Measurements from ENCODE around the gene SIX3.

- no peak for TF ChIP-seq CTCF (conservative IDR thresholded peaks at IDR 0.05; ENCODE audit: low read depth in 2 of 2)
- TF ChIP-seq ZNF331 (CRISPR knock-in tag; IDR thresholded peaks at IDR 0.05; ENCODE audit: low read depth): no peak
- TF ChIP-seq POLR2AphosphoS5 (IDR thresholded peaks at IDR 0.05; ENCODE audit: low read depth): no peak
- no peak for TF ChIP-seq NANOG (IDR thresholded peaks at IDR 0.05; ENCODE audit: borderline replicate concordance)
- no peak for TF ChIP-seq EZH2phosphoT487 (IDR thresholded peaks at IDR 0.05; ENCODE audit: unreplicated experiment)
- no peak for TF ChIP-seq REST (IDR thresholded peaks at IDR 0.05; ENCODE audit: unreplicated experiment)
- no peak for TF ChIP-seq EZH2 (IDR thresholded peaks at IDR 0.05; ENCODE audit: low read depth, unreplicated experiment)
- TF ChIP-seq ZNF114 (CRISPR knock-in tag; IDR thresholded peaks at IDR 0.05): no peak
- no peak for TF ChIP-seq ETS1 (IDR thresholded peaks at IDR 0.05)
- TF ChIP-seq JUNB (IDR thresholded peaks at IDR 0.05; ENCODE audit: unreplicated experiment): no peak
- no peak for TF ChIP-seq STAT1 (IDR thresholded peaks at IDR 0.05; ENCODE audit: unreplicated experiment)
- no peak for TF ChIP-seq CREB1 (CRISPR knock-in tag; IDR thresholded peaks at IDR 0.05; ENCODE audit: low read depth)
Observed at GRCh38 chr2:44943693-44944101, 2.2 kb downstream of the SIX3 start.

Measured in GM23338 (cell line).